ENCODE results near the gene DEPDC5.

- TF ChIP-seq CTCF (conservative IDR thresholded peaks at IDR 0.05; ENCODE audit: low read length) (no peak), EZH2phosphoT487 (IDR thresholded peaks at IDR 0.05; ENCODE audit: borderline replicate concordance, low read depth, low read length) (no peak)
These were observed 142.7 kb downstream of the DEPDC5 start for GRCh38 chr22:31896472-31896871.
